Activated naive CD8-positive, alpha-beta T cell treated with anti-CD3 and anti-CD28 coated beads for 36 hours (primary cell): ENCODE data around the gene SLC25A47. TPM values are rescaled to one million over a fixed set of nuclear protein-coding genes. Genes with fewer than 3 reads are reported as not detected.
"Not testable (repeated sequence)": the region's sequence is repeated elsewhere in the genome, so short reads cannot be mapped to it uniquely, and the experiment has no call there.

Source experiments
- DNase-seq: peaks from one replicate; pipeline ENCODE4 v3.0.0; 2021
- H3K27ac Mint-ChIP-seq: one replicate; pipeline ENCODE4 v1.8.0; 2022; ENCODE audit warnings: mild to moderate bottlenecking, moderate library complexity, mixed read lengths
- H3K27me3 Mint-ChIP-seq: one replicate; pipeline ENCODE4 v1.8.0; 2022; ENCODE audit warnings: mild to moderate bottlenecking, mixed read lengths
- H3K36me3 Mint-ChIP-seq: one replicate; pipeline ENCODE4 v1.8.0; 2021; ENCODE audit warnings: mild to moderate bottlenecking, mixed read lengths
- H3K4me1 Mint-ChIP-seq: one replicate; pipeline ENCODE4 v1.8.0; 2021; ENCODE audit warnings: mixed read lengths
- H3K4me3 Mint-ChIP-seq: one replicate; pipeline ENCODE4 v1.8.0; 2022; ENCODE audit warnings: mild to moderate bottlenecking, moderate library complexity, mixed read lengths
- H3K9me3 Mint-ChIP-seq: one replicate; pipeline ENCODE4 v1.8.0; 2022; ENCODE audit warnings: mixed read lengths
- total RNA-seq, 2 experiments: library from RNA; stranded (reverse); gene quantifications; one replicate each; pipeline ENCODE4 v1.2.3, GENCODE V29; 2021

SLC25A47 gene
- total RNA-seq, 2 experiments from 2014 or later = not detected

DNA sequence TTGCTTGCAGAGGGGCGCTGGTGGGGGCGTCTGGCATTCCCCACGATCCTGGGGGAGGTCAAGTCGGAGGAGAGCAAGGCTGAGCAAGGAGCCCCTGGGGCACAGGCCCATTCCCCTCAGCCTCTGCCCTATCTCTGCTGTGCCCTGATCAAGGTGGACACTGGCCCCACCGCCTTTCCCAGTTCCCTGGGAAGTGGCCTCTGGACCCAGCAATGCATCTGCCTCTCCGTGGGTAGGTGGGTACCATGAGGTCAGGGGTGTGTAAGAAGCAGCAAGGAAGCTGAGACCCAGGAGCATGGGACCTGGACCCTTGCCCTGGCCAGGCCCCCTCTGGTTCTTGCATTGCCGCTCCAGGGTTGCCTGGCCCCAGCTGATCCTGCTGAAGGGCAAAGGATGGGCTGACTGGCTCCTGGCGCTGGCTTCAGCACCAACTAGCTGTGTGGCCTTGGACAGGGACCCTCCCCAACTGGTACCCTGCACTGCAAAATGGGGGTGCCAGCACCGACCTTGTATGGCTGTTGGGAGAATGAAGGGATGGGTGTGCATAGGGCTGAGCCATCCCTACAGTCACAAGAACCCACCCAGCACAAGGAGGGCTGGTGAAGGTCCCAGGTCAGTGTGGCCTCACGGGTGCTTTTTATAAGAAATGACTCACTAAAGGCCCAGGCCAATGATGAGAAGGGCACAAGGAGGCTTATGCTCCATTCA, 36.5 kb upstream of the SLC25A47 start:
- H3K9me3 Mint-ChIP-seq = no peaks in the 10 kb centered on the region
- H3K27me3 Mint-ChIP-seq = no peaks in the 10 kb centered on the region
- H3K4me3 Mint-ChIP-seq = no peak overlapping the region

DNA sequence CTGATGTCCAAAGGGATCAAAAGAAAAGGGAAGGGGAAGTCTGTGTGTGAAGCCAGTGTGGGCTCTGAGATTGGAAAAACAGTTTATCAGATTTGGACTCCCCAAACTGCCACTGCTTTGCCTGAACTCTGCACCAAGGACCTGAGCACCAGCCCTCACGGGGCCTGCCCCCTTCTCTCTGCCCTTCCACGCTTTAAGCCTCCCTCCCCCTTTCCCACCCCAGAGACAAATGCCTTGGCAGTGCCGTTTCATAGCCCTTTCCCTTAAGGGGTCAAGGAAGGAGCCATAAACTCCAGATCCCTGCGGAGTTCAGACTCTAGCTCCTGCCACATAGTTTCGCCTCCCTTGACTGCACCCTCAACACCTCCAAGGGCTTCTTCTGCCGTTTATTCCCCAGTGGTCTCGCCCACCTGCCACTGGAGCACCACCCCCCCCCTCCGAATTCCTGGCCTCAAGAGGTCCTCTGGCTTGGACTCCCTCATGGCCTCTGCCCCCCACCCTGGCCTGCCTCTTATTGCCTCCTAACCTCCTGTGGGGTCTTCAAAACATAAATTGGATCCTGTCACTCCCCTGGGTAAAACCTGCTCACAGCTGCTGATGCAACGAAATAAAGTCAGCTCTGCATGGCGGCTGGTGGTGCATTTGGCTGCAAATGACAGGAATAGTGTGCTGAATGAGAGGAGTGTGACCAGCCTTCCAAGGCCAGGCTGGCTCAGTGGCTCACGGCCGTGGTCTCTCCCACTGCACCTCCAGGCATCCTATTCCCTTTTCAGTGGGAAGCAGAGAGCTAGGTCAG, 35.7 kb upstream of the SLC25A47 start:
- Mint-ChIP-seq H3K9me3 (no peaks in the 10 kb centered on the region), H3K36me3 (no peaks in the 10 kb centered on the region), H3K27ac (no peak overlapping the region), H3K27me3 (no peaks in the 10 kb centered on the region), H3K4me3 (no peak overlapping the region), H3K4me1 (peaks cover 5% of the 10 kb centered on the region)
- no peak for DNase-seq

More for the DNA sequence above, 36.5 kb upstream of the SLC25A47 start:
- DNase-seq = no peak
- no peak overlapping the region for H3K27ac Mint-ChIP-seq
- no peaks in the 10 kb centered on the region for H3K36me3 Mint-ChIP-seq
- H3K4me1 Mint-ChIP-seq = peaks cover 5% of the 10 kb centered on the region

DNA sequence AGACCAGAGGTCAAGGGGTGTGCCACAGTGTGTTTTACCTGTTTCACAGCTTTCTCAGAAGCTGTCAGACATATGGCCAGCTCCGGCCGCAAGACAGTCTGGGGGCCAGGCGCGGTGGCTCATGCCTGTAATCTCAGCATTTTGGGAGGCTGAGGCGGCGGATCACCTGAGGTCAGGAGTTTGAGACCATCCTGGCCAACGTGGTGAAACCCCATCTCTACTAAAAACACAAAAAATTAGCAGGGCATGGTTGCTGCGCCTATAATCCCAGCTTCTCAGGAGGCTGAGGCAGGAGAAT, 35.2 kb upstream of the SLC25A47 start:
- H3K27me3 Mint-ChIP-seq, H3K9me3 Mint-ChIP-seq, DNase-seq, H3K4me1 Mint-ChIP-seq, H3K4me3 Mint-ChIP-seq, H3K27ac Mint-ChIP-seq, H3K36me3 Mint-ChIP-seq: not testable (repeated sequence)

DNA sequence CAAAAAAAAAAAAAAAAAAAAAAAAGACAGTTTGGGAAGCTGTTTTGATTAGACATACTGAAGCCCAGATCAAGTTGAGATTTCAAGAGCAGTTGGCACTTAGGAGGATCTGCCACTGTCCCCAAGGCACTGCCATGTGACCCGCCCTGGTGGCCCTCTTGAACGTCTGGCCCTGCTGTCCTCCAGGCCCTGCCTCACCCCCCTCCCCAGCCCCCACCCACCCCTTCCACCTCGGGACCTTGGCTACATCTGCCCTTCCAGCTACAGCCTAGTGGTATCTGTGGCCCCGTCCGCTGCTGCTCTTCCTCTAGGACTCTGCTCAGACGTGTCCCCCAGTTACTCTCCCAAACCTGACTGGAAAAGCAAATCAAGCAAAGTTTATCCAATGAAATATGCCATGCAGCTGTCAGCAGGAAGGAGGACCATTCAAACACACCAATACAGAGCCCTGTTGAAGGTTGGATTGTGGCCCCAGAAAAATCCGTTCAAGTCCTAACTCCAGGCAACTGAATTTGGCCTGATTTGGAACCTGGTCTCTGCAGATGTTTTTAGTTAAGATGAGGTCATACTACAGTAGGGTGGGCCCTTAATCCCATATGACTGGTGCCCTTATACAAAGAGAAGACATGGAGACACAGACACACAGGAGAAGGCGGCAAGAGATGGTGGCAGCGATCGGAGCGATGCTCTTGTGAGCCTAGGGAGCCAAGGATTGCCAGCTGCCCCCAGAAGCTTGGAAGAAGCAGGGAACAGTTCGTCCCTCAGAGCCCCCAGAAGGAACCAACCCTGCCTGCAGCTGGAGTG, 34.6 kb upstream of the SLC25A47 start:
- Mint-ChIP-seq H3K27me3 (no peaks in the 10 kb centered on the region), H3K4me3 (no peak overlapping the region), H3K9me3 (no peaks in the 10 kb centered on the region), H3K36me3 (no peaks in the 10 kb centered on the region), H3K4me1 (peaks cover 5% of the 10 kb centered on the region), H3K27ac (no peak overlapping the region)
- no peak for DNase-seq

DNA sequence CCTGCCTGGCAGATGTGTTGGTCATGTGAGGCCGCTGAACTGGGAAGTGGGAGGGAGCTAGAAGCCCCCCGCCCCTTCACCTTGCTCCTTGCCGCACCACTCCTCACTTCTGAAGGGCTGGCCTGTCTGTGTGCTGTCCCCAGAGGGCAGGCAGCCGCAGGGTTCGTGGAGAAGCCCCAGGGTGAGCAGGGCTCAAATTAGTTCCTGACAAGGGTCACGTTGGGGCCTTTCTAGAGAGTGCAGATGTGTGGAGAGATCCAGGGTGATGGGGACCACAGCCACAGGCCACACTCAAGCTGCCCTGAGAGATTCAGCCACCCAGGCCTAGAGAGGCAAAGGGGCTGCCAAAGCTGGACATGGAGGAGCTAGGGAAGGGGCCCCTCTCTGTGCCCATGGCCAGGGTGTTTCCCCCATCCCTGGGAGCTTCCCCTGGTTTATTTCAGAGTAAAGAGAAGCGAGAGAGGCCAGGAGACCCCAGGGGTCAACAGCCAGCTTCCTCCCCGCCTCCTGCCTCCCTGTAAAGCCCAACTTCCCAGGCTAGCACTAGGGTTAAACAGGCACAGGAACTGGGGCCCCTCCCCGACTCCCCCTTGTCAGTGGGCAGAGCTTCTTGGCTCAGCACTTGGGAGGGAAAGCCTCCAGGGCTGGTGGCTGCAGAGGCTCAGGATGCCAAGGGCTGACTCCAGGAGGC, 33.1 kb upstream of the SLC25A47 start:
- Mint-ChIP-seq H3K9me3 (no peaks in the 10 kb centered on the region), H3K4me3 (no peak overlapping the region), H3K4me1 (peaks cover 3% of the 10 kb centered on the region), H3K27me3 (no peaks in the 10 kb centered on the region), H3K27ac (no peak overlapping the region), H3K36me3 (no peaks in the 10 kb centered on the region)
- no peak for DNase-seq

DNA sequence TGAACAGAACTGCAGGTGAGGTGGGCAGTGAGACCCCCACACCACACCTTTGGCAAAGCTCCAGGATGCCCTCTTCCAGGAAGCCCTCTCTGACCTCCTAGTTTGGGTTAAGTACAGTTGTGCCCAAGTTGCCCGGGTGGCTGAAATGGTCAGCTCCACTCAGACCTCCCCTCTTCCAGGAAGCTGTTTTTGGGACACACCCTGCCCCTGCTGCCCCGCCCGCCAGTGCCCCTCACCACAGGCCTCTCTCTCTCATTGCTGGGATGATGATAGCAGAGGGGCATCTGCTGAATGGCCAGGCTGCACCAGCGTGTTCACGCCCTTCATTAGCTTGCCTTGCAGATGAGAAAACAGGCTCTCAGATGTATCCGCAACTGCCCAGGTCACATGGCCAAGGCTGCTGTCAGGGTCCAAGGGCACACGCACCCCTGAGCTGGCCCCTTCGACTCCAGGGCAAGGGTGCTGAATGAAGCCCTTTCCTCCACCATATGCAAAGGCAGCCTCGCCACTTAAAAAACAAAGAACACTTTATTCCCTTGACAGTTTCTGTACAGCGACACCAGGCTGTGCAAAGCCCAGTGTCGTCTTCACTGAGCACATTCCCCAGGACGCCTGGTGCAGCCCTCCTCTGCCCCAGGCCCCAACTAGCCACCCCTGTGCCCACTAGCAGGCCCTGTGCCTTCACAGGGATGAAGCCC, 32.4 kb upstream of the SLC25A47 start:
- Mint-ChIP-seq H3K9me3 (no peaks in the 10 kb centered on the region), H3K27me3 (no peaks in the 10 kb centered on the region), H3K36me3 (no peaks in the 10 kb centered on the region), H3K4me3 (no peak overlapping the region), H3K4me1 (peaks cover 3% of the 10 kb centered on the region), H3K27ac (no peak overlapping the region)
- no peak for DNase-seq

DNA sequence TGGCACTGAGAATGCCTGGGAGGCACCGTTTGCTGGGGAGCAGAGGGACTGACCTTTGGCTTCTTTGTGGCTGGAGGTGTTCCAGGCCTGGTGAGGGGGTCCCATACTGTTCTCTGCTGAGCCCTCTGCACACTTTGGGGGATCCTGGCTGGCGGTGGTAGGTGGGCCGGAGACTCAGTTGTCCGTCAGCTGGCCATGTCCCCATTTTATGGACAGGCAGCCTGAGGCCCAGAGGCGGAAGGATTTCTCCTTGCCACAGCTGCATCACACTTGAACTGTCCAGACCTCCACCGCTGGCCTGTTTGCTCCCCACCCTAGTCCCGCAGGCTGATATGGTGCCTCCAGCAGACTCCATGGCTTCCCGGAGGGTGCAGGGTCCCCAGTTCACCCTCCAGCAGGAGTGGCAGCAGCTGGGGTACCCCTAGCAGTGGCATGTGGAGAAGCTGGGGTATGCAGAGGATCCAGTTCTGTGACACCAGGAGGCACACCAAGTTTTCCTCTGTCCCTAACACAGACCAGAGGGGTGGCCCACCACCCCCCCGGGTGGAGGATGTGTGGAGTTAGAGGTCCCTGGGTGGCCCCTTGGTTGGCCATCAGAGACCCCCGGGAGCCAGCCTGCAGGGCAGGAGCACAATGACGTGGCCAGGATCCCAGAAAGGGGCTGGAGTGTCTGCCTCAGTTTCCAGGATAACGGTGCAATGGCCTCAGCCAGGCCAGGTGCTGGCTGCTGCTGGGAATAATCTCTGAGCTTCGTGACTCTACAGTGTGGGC, 31.6 kb upstream of the SLC25A47 start:
- no peak overlapping the region for H3K4me3 Mint-ChIP-seq
- no peaks in the 10 kb centered on the region for H3K9me3 Mint-ChIP-seq
- H3K27ac Mint-ChIP-seq = no peak overlapping the region
- H3K4me1 Mint-ChIP-seq = no peaks in the 10 kb centered on the region
- no peak for DNase-seq
- H3K36me3 Mint-ChIP-seq = no peaks in the 10 kb centered on the region
- H3K27me3 Mint-ChIP-seq = no peaks in the 10 kb centered on the region

DNA sequence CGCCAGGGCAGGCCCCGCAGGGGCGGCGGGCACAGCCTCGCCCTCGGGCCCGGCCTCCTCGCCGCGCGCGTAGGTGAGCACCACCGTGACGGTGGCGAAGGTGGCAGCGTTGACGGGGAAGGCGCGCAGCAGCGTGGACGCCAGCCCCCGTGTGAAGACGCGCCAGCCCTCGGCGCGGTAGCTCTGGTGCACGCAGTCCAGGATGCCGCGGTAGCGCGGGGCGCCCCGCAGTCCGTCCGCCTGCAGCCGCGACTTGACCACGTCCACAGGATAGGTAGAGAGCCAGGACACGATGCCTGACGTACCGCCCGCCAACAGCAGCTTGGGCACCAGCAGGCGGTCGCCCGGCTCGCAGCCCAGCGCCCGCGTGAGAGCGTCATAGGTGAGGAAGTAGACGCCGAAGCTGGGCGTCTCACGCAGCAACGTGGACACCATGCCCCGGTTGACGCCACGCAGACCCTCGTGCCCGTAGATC, 30.8 kb upstream of the SLC25A47 start:
- H3K4me3 Mint-ChIP-seq = no peak overlapping the region
- H3K27ac Mint-ChIP-seq = no peak overlapping the region
- DNase-seq = no peak
- H3K9me3 Mint-ChIP-seq = no peaks in the 10 kb centered on the region
- no peaks in the 10 kb centered on the region for H3K4me1 Mint-ChIP-seq
- H3K27me3 Mint-ChIP-seq = no peaks in the 10 kb centered on the region
- H3K36me3 Mint-ChIP-seq = no peaks in the 10 kb centered on the region

DNA sequence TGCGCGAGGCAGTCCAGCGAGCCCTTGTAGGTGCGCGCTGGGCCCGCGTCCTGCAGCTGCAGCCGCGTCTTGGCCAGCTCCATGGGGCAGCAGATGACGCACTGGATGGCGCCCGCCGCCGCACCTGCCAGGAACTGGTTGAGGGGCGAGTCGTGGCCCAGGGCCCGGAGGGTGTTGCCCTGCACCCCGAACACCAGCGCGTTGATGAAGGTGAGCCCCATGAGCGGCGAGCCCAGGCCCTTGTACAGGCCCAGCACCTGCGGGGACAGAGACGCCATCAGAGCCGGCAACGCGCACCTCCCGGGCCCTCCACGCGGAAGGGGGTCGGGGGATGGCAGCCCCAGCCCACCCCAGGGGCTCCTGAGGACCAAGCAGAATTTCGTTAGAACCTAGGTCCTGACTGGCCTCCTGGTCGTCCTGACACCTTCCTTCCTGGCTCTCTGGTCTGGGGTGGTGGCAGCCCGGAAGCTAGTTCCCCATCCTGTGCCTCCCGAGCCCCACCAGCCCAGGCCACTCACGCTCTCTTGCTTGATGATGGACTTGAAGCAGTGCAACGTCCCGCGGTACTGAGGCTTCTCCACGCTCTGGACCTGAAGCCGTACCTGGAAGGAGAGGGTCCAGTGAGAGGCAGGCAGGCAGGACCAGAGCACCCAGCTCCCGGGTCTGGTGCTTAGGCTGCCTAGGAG, 30.2 kb upstream of the SLC25A47 start:
- H3K9me3 Mint-ChIP-seq = no peaks in the 10 kb centered on the region
- H3K27me3 Mint-ChIP-seq = no peaks in the 10 kb centered on the region
- peaks cover under 1% of the 10 kb centered on the region for H3K4me1 Mint-ChIP-seq
- H3K4me3 Mint-ChIP-seq = no peak overlapping the region
- DNase-seq = no peak
- H3K36me3 Mint-ChIP-seq = no peaks in the 10 kb centered on the region
- no peak overlapping the region for H3K27ac Mint-ChIP-seq

DNA sequence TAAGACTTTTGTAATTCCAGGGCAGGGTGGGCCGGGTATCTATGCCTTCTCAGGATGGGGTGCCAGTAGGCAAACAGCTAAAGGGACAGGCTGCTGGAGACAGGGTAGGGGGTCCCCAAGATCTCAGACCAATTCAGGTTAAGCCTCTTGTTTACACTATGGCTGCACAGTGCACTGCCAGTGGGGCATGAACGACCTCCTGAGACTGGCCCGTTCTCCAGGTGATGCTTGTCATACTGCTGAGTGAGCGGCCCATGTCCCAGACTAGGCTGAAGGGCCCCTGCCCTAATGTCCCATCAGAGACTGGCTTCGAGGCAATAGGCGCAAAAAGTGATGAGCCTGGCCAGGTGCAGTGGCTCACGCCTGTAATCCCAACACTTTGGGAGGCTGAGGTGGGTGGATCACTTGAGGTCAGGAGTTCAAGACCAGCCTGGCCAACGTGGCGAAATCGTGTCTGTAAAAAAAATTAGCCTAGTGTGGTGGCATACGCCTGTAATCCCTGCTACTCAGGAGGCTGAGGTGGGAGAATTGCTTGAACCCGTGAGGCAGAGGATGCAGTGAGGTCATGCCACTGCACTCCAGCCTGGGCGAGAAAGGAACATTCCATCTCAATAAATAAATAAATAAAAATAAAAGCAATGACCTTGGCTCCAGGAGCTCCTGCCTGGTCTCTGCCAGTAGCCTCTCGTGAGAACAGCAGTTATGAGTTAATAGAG, 29.5 kb upstream of the SLC25A47 start:
- Mint-ChIP-seq H3K4me3 (no peak overlapping the region), H3K27me3 (no peaks in the 10 kb centered on the region), H3K9me3 (no peaks in the 10 kb centered on the region), H3K4me1 (peaks cover 5% of the 10 kb centered on the region), H3K27ac (no peak overlapping the region), H3K36me3 (no peaks in the 10 kb centered on the region)
- DNase-seq = no peak

DNA sequence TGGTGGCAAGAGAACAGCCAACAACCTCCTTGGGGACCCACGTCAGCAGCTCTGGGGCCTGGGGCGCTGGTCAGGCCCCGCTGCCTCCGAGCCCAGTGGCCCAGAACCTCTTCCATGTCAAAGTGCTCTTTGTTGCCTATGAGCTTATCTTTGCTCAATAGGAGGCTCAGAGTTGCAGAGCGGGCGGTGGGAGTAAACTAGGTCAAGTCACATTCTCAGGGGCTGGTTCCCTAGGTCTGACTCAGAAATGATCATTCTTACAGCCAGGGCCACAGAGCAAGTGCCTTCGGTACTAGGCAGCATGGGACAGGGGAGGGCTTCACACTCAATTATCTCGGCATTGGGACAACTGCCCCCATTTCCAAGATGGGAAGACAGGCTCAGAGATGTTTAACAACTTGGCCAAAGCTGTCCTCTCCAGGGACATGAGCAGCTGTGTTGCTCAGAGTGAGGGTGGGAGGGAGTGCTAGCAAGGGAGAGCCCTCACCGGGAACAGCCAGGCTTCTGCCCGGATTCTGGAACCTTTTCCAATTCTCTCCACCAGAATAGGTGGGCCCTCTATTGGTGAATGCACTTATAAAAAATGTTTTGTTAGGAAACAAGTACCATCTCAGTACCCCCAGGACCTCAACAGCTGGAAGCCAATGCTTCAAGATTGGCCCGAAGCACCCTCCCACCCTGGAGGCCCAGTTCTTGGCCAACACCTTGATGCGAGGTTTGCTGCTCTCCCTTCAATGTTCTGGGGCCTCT, 28.8 kb upstream of the SLC25A47 start:
- Mint-ChIP-seq H3K27me3 (no peaks in the 10 kb centered on the region), H3K9me3 (no peaks in the 10 kb centered on the region), H3K4me3 (no peak overlapping the region), H3K4me1 (peaks cover 5% of the 10 kb centered on the region), H3K27ac (no peak overlapping the region), H3K36me3 (no peaks in the 10 kb centered on the region)
- DNase-seq = no peak

DNA sequence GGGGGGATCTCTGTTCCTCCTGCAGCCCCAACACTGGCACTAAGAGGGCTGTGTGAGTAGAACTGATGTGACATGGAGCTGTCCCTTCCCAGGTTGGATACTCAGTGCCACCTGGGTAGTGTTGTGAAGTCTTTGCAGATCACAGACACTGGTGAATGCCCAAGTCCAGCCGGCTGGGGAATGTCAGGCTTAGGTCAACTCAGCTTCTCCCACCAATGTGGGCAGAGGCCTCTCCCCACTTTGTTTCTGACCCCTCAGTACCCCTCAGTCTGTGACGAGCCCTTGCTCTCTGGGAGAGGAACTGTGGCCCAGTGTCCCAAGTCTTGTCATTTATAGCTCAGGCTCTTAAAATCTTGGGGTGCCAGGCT, 28.2 kb upstream of the SLC25A47 start:
- Mint-ChIP-seq H3K4me1 (peaks cover 5% of the 10 kb centered on the region), H3K27ac (no peak overlapping the region), H3K27me3 (no peaks in the 10 kb centered on the region), H3K9me3 (no peaks in the 10 kb centered on the region), H3K4me3 (no peak overlapping the region), H3K36me3 (no peaks in the 10 kb centered on the region)
- DNase-seq = no peak
